ENCODE data around the gene ADORA3.

DNA sequence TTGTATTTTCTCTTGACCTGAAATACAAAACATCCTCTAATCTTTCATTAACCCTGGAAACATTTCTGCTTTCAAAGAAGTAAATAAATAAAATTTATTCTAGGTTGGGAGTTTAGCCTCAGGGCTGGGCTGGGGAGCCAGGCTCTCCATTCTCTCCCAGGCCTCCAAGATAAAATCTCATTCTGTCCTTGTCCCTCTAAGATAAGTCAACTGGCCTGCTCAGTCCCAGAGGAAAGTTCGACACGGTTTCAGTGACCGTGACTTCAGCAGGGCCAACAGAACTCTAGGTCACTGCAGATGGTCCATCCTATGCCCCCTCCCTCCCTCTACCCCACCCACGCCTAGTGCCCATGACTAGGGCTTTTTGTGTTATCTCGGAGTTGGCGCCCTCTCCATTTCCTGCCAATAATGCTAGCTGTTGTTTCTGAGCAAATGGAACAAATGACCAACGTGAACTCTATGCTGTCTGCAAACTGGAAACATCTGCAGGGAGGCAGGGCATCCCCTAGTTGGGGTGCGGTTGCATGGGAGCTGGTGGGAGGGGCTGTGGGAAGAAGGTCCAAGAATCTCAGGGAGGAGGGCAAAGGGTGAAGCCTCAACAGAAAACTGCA, 10.1 kb upstream of the ADORA3 start:
- TF ChIP-seq RAD21 (IDR thresholded peaks at IDR 0.05; ENCODE audit: low read length) (no peak), FOS (IDR thresholded peaks at IDR 0.05; ENCODE audit: low read depth, low read length) (no peak), MAFK (IDR thresholded peaks at IDR 0.05; ENCODE audit: low read depth, low read length) (no peak), POLR2A (IDR thresholded peaks at IDR 0.05; ENCODE audit: low read depth, low read length) (no peak), SMC3 (IDR thresholded peaks at IDR 0.05; ENCODE audit: low read depth, low read length) (no peak)
- TF ChIP-seq, protein P1, sequence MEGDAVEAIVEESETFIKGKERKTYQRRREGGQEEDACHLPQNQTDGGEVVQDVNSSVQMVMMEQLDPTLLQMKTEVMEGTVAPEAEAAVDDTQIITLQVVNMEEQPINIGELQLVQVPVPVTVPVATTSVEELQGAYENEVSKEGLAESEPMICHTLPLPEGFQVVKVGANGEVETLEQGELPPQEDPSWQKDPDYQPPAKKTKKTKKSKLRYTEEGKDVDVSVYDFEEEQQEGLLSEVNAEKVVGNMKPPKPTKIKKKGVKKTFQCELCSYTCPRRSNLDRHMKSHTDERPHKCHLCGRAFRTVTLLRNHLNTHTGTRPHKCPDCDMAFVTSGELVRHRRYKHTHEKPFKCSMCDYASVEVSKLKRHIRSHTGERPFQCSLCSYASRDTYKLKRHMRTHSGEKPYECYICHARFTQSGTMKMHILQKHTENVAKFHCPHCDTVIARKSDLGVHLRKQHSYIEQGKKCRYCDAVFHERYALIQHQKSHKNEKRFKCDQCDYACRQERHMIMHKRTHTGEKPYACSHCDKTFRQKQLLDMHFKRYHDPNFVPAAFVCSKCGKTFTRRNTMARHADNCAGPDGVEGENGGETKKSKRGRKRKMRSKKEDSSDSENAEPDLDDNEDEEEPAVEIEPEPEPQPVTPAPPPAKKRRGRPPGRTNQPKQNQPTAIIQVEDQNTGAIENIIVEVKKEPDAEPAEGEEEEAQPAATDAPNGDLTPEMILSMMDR (conservative IDR thresholded peaks at IDR 0.05; ENCODE audit: low read depth, low read length), result no peak
- TF ChIP-seq, protein P2, sequence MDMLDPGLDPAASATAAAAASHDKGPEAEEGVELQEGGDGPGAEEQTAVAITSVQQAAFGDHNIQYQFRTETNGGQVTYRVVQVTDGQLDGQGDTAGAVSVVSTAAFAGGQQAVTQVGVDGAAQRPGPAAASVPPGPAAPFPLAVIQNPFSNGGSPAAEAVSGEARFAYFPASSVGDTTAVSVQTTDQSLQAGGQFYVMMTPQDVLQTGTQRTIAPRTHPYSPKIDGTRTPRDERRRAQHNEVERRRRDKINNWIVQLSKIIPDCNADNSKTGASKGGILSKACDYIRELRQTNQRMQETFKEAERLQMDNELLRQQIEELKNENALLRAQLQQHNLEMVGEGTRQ (IDR thresholded peaks at IDR 0.05; ENCODE audit: low read depth, low read length), result no peak
